Naive B cell (primary cell): ENCODE data around the gene ZFP62. TPM values are rescaled to one million over a fixed set of nuclear protein-coding genes. Genes with fewer than 3 reads are reported as not detected.

ENCODE experiments used
- ATAC-seq, 2 donors: fragments of 150-1000 bp; cut with Tn5 transposase; 2 replicates each; pipeline ENCODE4 v1.10.0; 2021; ENCODE audit warnings: low read depth in 2 of 2, mild to moderate bottlenecking in 2 of 2, moderate library complexity in 2 of 2
- DNase-seq: peaks from one replicate; pipeline ENCODE4 v3.0.0; 2022
- H3K27ac Mint-ChIP-seq, 6 donors: one replicate each; pipeline ENCODE4 v1.8.0; 2020 to 2022; ENCODE audit warnings: mild to moderate bottlenecking in 6 of 6, mixed read lengths in 6 of 6, moderate library complexity in 5 of 6, inconsistent platforms in 2 of 6
- H3K27me3 Mint-ChIP-seq, 3 donors: one replicate each; pipeline ENCODE4 v1.8.0; 2021 to 2022; ENCODE audit warnings: mixed read lengths in 3 of 3, mild to moderate bottlenecking in 1 of 3
- H3K36me3 Mint-ChIP-seq, 2 donors: one replicate each; pipeline ENCODE4 v1.8.0; 2020 to 2022; ENCODE audit warnings: mixed read lengths in 2 of 2, inconsistent platforms in 1 of 2, mild to moderate bottlenecking in 1 of 2
- H3K4me1 Mint-ChIP-seq, 3 donors: one replicate each; pipeline ENCODE4 v1.8.0; 2020 to 2022; ENCODE audit warnings: mixed read lengths in 3 of 3, inconsistent platforms in 1 of 3, mild to moderate bottlenecking in 1 of 3, moderate library complexity in 1 of 3
- H3K4me3 Mint-ChIP-seq, 8 donors: one replicate each; pipeline ENCODE4 v1.8.0; 2020 to 2022; ENCODE audit warnings: mild to moderate bottlenecking in 8 of 8, mixed read lengths in 8 of 8, moderate library complexity in 8 of 8, inconsistent platforms in 2 of 8
- H3K9me3 Mint-ChIP-seq, 7 donors: one replicate each; pipeline ENCODE4 v1.8.0; 2020 to 2022; ENCODE audit warnings: mixed read lengths in 7 of 7, mild to moderate bottlenecking in 5 of 7, inconsistent platforms in 2 of 7, moderate library complexity in 1 of 7
- polyA plus RNA-seq, 6 donors: library from polyadenylated mRNA; unstranded; fragments of 300-500 nt; fragmentation: Illumina TruSeq; gene quantifications; one replicate each; pipeline ENCODE4 v1.2.3, GENCODE V29; 2021; ENCODE audit warnings: low read depth in 6 of 6

The ZFP62 gene
- polyA plus RNA-seq, 6 donors from 2014 or later: 12.1 to 26.5 (median 22.5) TPM

DNA sequence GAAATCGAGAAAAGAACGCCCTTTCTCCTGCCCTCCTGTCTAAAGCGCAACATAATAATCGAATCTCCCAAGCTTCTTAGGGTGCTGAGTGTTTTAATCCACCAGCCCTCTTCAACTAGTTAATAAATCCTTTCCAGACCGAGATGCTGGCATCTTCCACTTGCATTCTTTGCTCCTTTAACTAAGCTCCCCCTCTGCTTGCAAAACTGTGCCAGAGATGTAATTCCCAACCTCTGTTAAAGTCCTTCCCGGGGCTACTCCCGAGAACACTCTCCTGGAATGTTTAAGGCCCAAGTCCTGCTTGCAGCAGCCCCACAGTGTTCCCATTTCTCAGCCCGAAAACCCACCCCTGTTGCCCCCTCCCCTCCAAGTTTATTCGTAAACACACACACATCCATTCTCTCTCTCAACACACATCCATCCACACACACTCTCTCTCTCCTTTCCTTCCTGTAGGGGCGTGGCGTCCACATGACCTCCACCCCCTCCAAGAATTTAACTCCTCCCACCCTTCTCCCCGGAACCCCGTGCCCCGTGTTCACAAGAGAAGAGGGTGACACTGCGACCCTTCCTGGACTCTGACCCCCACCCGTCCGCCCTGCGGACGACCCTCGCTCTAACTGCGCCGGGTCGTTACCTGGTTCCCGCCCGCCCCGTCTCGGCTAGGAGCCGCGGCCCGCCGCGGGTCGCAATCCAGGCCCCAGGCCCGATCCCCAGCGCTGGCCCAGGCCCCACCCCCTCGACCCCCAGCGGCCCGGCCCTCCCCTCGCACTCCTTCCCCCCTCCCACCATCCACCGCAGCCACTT is 51.5 kb downstream of the ZFP62 start:
- peak; percentile 61 to 63 for ATAC-seq
- H3K27ac Mint-ChIP-seq: peak overlapping the region; percentile 90 to 100 (median 99)
- peaks cover 63 to 78% (median 73%) of the 10 kb centered on the region in 3 donors for H3K4me1 Mint-ChIP-seq
- peak; percentile 90 for DNase-seq
- H3K27me3 Mint-ChIP-seq: no peaks in the 10 kb centered on the region
- H3K4me3 Mint-ChIP-seq: peak overlapping the region; percentile 74 to 99 (median 97)
- peaks cover 0 to 4% (median 0%) of the 10 kb centered on the region in 7 donors for H3K9me3 Mint-ChIP-seq
- H3K36me3 Mint-ChIP-seq: peaks cover 0 to 5% of the 10 kb centered on the region in 2 donors

GRCh38 chr5:180808461-180809000 is 52.5 kb downstream of the ZFP62 start:
- peaks cover 0 to 5% of the 10 kb centered on the region in 2 donors for H3K36me3 Mint-ChIP-seq
- H3K4me3 Mint-ChIP-seq: peak overlapping the region; percentile 74 to 99 (median 97)
- peaks cover 60 to 86% (median 78%) of the 10 kb centered on the region in 3 donors for H3K4me1 Mint-ChIP-seq
- DNase-seq (no peak), ATAC-seq (no peak)
- no peaks in the 10 kb centered on the region for H3K27me3 Mint-ChIP-seq
- peak overlapping the region; percentile 63 to 97 (median 88) for H3K27ac Mint-ChIP-seq
- H3K9me3 Mint-ChIP-seq: peaks cover 0 to 4% (median 0%) of the 10 kb centered on the region in 7 donors

GRCh38 chr5:180807654-180808414 is 53.2 kb downstream of the ZFP62 start:
- no peaks in the 10 kb centered on the region for H3K27me3 Mint-ChIP-seq
- ATAC-seq (no peak), DNase-seq (no peak)
- H3K9me3 Mint-ChIP-seq: peaks cover 0 to 4% (median 0%) of the 10 kb centered on the region in 7 donors
- peak overlapping the region in 5 of 6 donors; percentile 18 to 97 (median 63) for H3K27ac Mint-ChIP-seq
- H3K4me3 Mint-ChIP-seq: peak overlapping the region; percentile 63 to 99 (median 92)
- peaks cover 0 to 5% of the 10 kb centered on the region in 2 donors for H3K36me3 Mint-ChIP-seq
- H3K4me1 Mint-ChIP-seq: peaks cover 60 to 79% (median 76%) of the 10 kb centered on the region in 3 donors

DNA sequence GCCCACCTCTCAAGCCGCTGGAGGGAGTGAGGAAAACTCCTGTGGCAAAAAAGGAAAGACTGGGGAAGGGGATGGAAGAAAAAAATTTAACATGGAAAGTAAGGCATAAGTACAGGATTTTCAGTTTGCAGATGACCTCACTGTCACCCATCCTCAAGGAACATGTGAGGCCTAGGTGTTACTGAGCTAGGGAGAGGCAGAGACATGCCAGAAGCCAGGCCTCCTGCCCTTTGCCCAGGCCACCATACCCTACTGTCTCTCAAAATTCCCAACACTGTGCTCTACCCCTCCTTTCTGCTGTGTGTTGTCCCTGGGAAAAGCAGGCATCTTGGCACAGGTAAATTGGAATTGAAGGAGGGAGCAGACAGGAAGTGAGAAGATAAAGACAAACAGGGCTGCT is 54.0 kb downstream of the ZFP62 start:
- DNase-seq (no peak), ATAC-seq (no peak)
- Mint-ChIP-seq H3K4me3 (peak overlapping the region; percentile 61 to 99 (median 87)), H3K27me3 (no peaks in the 10 kb centered on the region), H3K9me3 (peaks cover 0 to 4% (median 0%) of the 10 kb centered on the region in 7 donors), H3K27ac (peak overlapping the region in 5 of 6 donors; percentile 18 to 94 (median 86)), H3K36me3 (peaks cover 0 to 5% of the 10 kb centered on the region in 2 donors), H3K4me1 (peaks cover 60 to 73% (median 72%) of the 10 kb centered on the region in 3 donors)

DNA sequence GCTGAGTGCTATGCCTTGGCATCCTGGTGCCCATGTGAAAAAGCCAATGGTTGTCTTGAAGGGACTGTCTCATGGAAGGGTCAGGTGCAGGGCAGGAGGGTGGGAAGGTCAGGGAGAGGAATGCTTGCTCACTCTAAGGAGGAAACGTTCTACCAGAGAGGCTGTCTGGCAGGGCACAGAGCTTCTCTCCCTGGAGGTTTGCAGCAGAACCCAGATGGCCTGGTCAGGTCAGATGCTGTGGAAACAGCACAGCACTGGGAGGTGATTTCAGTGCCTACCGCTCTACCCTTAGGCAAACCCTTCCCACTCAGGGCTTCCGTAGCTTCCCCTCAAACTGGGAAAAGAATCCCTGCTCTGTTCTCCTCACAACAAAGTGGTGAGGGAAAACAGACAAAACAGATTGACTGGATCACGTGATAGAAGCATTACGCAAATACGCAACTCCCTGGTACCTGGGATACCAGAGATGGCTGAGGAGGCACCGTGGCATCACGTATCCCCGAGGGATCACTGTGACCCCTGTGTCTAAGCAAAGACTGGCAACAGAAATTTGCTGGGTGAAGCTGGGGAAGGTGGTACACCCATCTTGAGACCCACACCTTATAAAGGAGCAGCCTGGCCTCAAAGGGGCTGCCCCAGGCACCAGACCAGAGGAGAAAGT is 54.6 kb downstream of the ZFP62 start:
- H3K4me3 Mint-ChIP-seq: peak overlapping the region; percentile 47 to 99 (median 87)
- H3K27me3 Mint-ChIP-seq: no peaks in the 10 kb centered on the region
- peak overlapping the region; percentile 44 to 94 (median 83) for H3K27ac Mint-ChIP-seq
- ATAC-seq (no peak), DNase-seq (no peak)
- peaks cover 0 to 5% of the 10 kb centered on the region in 2 donors for H3K36me3 Mint-ChIP-seq
- H3K4me1 Mint-ChIP-seq: peaks cover 60 to 72% (median 72%) of the 10 kb centered on the region in 3 donors
- peaks cover 0 to 4% (median 0%) of the 10 kb centered on the region in 7 donors for H3K9me3 Mint-ChIP-seq

GRCh38 chr5:180804129-180804618 is 56.9 kb downstream of the ZFP62 start:
- DNase-seq: no peak
- peak overlapping the region; percentile 74 to 99 (median 98) for H3K4me3 Mint-ChIP-seq
- H3K4me1 Mint-ChIP-seq: peaks cover 73 to 84% (median 82%) of the 10 kb centered on the region in 3 donors
- H3K9me3 Mint-ChIP-seq: peaks cover 0 to 4% (median 0%) of the 10 kb centered on the region in 7 donors
- H3K36me3 Mint-ChIP-seq: peaks cover 0 to 5% of the 10 kb centered on the region in 2 donors
- H3K27ac Mint-ChIP-seq: peak overlapping the region; percentile 90 to 98 (median 96)
- no peaks in the 10 kb centered on the region for H3K27me3 Mint-ChIP-seq
- ATAC-seq: peak in 1 of 2 donors; percentile 1

DNA sequence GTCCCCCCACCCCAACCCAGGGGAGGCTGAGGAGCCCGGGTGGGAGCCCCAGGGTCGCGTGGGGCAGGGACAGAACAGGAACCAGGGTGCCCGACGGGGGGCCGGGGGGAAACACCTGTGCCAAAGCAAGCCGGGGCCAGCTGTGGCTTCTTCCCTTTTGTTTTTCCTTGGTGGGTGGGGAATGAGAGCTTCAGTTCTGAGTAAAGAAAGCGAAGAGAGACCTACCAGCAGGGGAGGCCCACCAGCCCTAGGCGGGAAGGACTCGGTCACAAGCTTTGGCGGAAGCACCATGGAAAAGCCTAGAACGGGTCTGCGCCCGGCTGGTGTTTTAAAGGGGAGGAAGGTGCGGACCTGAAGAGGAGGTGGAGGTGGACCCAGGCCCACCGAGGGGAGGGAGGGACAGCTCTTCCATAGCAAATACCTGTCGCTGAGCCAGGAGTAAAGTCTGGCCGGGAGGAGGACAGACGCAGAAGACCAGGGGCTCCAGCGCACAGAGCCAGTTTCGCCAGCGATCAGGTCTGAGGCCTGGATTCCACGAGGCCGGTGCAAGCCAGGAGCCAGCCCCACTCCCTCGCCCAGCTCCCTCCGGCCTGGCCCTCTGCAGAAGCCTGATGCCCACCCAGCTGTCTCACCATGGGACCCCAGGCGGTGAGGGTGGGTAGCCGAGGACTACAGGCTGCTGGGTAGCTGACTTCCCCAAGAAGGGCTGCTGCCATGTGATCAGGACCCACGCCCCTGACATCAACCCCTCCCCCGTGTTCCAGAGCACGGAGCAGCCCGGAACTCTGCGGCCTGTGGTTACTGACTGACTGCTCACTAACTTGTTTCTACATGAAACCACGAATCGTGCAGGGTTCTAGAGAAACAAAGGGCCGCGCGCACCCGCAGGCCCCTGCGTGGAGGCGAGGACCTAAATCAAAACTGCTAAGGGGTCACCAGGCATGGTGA is 57.6 kb downstream of the ZFP62 start:
- Mint-ChIP-seq H3K4me1 (peaks cover 73 to 84% (median 82%) of the 10 kb centered on the region in 3 donors), H3K27ac (peak overlapping the region; percentile 90 to 98 (median 96)), H3K36me3 (peaks cover 0 to 5% of the 10 kb centered on the region in 2 donors), H3K4me3 (peak overlapping the region; percentile 74 to 99 (median 98)), H3K27me3 (no peaks in the 10 kb centered on the region), H3K9me3 (peaks cover 0 to 4% (median 0%) of the 10 kb centered on the region in 7 donors)
- ATAC-seq: peak; percentile 86
- peak; percentile 89 for DNase-seq

DNA sequence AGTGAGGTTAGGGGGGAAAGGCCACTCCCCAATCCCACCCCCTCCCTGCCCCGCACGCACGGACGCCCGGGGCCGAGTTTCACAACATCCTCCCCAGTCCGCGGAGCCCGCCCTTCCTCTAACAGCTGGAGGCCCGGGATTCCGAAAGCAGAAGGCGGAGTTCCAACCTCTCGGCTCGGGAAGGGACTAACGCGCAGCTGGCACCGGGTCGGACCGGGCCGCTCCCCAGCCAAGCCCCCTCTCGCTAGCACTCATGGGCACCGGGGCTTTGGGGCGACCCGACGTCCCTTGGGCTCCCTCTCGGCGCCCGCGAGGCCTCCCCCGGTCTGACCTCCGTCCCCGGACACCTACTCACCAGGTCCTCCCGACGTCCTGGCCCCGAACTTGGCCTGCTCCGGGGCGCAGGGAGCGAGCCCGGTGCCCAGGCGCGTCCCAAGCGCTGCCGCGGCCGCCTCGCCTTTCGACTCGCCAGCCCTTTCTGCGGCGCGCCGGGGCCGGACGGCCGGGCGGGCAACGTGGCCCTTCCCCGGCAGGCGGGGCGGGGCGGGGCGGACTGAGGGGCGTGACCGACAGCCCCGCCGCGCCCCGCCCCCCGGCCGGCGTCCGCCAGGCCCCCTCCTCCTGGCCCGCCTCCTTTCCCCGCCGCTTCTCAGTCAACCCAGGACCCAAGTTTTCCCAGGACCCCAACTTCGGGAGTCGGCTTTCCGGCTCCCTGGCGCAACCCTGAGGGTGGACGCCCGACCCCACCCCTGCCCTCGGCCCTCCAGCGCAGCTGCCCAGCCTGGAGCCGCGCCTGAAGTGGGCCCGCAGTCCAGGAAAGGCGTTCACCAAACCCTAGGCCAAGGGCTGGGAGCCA is 58.5 kb downstream of the ZFP62 start, which contains the start of gene MGAT1:
Gene MGAT1, minus strand, starts transcription at position 482 of the 856 bp plus-strand sequence. CDS start 9,835 bp downstream, outside the sequence.
- Mint-ChIP-seq H3K36me3 (peaks cover 0 to 11% of the 10 kb centered on the region in 2 donors), H3K27me3 (no peaks in the 10 kb centered on the region), H3K27ac (peak within 1 kb of the TSS; percentile 90 to 98 (median 96)), H3K4me1 (peaks cover 73 to 84% (median 82%) of the 10 kb centered on the region in 3 donors), H3K9me3 (peaks cover 0 to 4% (median 0%) of the 10 kb centered on the region in 7 donors), H3K4me3 (peak within 1 kb of the TSS; percentile 74 to 99 (median 98))
- peak; percentile 71 for DNase-seq
- peak; percentile 55 to 57 for ATAC-seq

DNA sequence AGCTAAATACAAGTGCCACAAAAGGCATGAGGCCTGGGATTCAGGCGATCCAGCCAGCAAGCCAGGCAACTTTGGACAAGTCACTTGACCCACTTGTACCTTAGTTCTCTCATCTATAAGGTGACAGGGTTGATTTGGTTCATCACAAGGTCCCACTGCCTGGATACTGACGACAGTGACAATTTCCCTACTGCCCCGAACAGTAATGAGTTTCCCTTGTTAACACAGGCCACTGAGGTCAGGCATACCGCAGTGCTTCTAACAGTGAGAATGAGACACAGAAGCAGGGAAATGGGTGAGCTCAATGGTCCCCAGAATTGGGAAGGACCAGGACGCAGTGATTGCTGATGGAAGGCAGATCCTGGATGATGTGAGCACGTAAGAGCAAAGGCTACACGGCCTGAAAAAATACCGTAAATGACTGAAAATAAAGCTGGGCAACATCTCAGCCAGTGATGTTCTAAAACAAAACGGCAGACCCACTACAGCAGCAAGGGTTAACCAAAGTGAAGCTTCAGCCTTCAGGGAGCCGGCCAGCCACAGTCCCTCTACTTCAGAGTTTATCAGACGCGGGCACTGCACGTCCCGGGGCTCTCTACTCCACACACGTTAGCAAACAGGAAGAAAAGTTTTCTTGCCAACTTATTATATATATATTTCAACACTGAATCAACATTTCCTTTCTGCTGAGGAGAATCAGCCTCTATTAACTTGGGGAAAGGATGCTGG is 59.3 kb downstream of the ZFP62 start:
- ATAC-seq (no peak), DNase-seq (no peak)
- peaks cover 0 to 4% (median 0%) of the 10 kb centered on the region in 7 donors for H3K9me3 Mint-ChIP-seq
- H3K27me3 Mint-ChIP-seq: no peaks in the 10 kb centered on the region
- peak overlapping the region; percentile 74 to 94 (median 89) for H3K4me3 Mint-ChIP-seq
- peak overlapping the region; percentile 49 to 92 (median 84) for H3K27ac Mint-ChIP-seq
- H3K36me3 Mint-ChIP-seq: peaks cover 0 to 8% of the 10 kb centered on the region in 2 donors
- H3K4me1 Mint-ChIP-seq: peaks cover 68 to 80% (median 76%) of the 10 kb centered on the region in 3 donors
